Measurements from ENCODE around the gene ELP5.

Gene ELP5

GRCh38 chr17:7237761-7238419 lies 14.1 kb upstream of the ELP5 start (continued):
- TF ChIP-seq ZNF423 (tag by site-specific recombination; IDR thresholded peaks at IDR 0.05) (0 out of 2 replicates have a peak, but pooled peaks have one; percentile 22), KLF8 (tag by site-specific recombination; IDR thresholded peaks at IDR 0.05) (peak; percentile 80; the same call in 1 of the 2 replicates), ZSCAN4 (tag by site-specific recombination; IDR thresholded peaks at IDR 0.05) (no peak), ZEB2 (tag by site-specific recombination; IDR thresholded peaks at IDR 0.05) (peak; percentile 76)

GRCh38 chr17:7238420-7239090 lies 13.5 kb upstream of the ELP5 start:
- peak overlapping the region; percentile 89 for H3K27ac ChIP-seq (ENCODE audit: extremely low read depth, low read depth, low read length)
- CTCF ChIA-PET = interaction anchor here (0.6 to 5.2 kb wide), 4 partner anchors 19 to 1827 kb away, joined by 3 to 33 read pairs (median 8); partner anchors contain the start of genes ACADVL, DLG4 and SLC2A4
- POLR2A ChIA-PET = interaction anchor here (0.5 to 14.2 kb wide), 16 partner anchors 9 to 1170 kb away, joined by 3 to 284 read pairs (median 5); partner anchors contain the start of genes ACADVL, CTDNEP1, DLG4 and ELP5
- TF ChIP-seq ZNF2 (tag by site-specific recombination; IDR thresholded peaks at IDR 0.05) (no peak), ZNF513 (tag by site-specific recombination; IDR thresholded peaks at IDR 0.05) (no peak), ZNF791 (tag by site-specific recombination; IDR thresholded peaks at IDR 0.05) (no peak), ZNF169 (tag by site-specific recombination; IDR thresholded peaks at IDR 0.05) (no peak), ZNF510 (tag by site-specific recombination; IDR thresholded peaks at IDR 0.05; ENCODE audit: insufficient replicate concordance) (no peak), ZNF639 (tag by site-specific recombination; IDR thresholded peaks at IDR 0.05) (no peak), ZNF10 (tag by site-specific recombination; IDR thresholded peaks at IDR 0.05) (no peak), ZFP69B (tag by site-specific recombination; IDR thresholded peaks at IDR 0.05) (0 out of 2 replicates have a peak, but pooled peaks have one; percentile 21), ZBTB6 (tag by site-specific recombination; IDR thresholded peaks at IDR 0.05) (no peak), ZBTB44 (tag by site-specific recombination; IDR thresholded peaks at IDR 0.05) (no peak), ZNF580 (tag by site-specific recombination; IDR thresholded peaks at IDR 0.05) (no peak), ZBTB7A (tag by site-specific recombination; IDR thresholded peaks at IDR 0.05; ENCODE audit: low read depth) (peak; percentile 57; the same call in 1 of the 2 replicates), ZNF747 (tag by site-specific recombination; IDR thresholded peaks at IDR 0.05) (no peak), HIC1 (tag by site-specific recombination; IDR thresholded peaks at IDR 0.05) (no peak), ZFP37 (tag by site-specific recombination; IDR thresholded peaks at IDR 0.05) (no peak), ZBTB1 (tag by site-specific recombination; IDR thresholded peaks at IDR 0.05) (no peak), HOXA7 (CRISPR knock-in tag; IDR thresholded peaks at IDR 0.05; ENCODE audit: borderline replicate concordance) (no peak), ZNF391 (tag by site-specific recombination; IDR thresholded peaks at IDR 0.05; ENCODE audit: borderline replicate concordance, low read depth) (no peak), ZNF777 (tag by site-specific recombination; IDR thresholded peaks at IDR 0.05; ENCODE audit: borderline replicate concordance) (0 out of 2 replicates have a peak, but pooled peaks have one; percentile 17), ZNF555 (tag by site-specific recombination; conservative IDR thresholded peaks at IDR 0.05) (no peak)

More at GRCh38 chr17:7238420-7239090, 13.5 kb upstream of the ELP5 start:
- peaks cover 18 to 49% of the 10 kb centered on the region in 2 experiments for H3K36me3 ChIP-seq (ENCODE audit: control insufficient read depth in 2 of 2, insufficient read depth in 1 of 2, low read length in 2 of 2)
- peaks cover 13% of the 10 kb centered on the region for H3K4me1 ChIP-seq (ENCODE audit: control insufficient read depth, insufficient read depth, low read length)
- no peaks in the 10 kb centered on the region for H3K9me3 ChIP-seq (ENCODE audit: control insufficient read depth, insufficient read depth, low read depth, low read length)
- H3K4me3 ChIP-seq (ENCODE audit: low read depth, low read length) = peak overlapping the region; percentile 90
